ENCODE measurements around the gene DSTYK.
"Not testable (repeated sequence)": the region's sequence is repeated elsewhere in the genome, so short reads cannot be mapped to it uniquely, and the experiment has no call there.

Gene DSTYK

GRCh38 chr1:205183676-205184335 is 27.7 kb downstream of the DSTYK start:
- peak in 1 of 56 donors; percentile 16 for DNase-seq

GRCh38 chr1:205182930-205183329 is 28.6 kb downstream of the DSTYK start:
- DNase-seq: no peak

DNA sequence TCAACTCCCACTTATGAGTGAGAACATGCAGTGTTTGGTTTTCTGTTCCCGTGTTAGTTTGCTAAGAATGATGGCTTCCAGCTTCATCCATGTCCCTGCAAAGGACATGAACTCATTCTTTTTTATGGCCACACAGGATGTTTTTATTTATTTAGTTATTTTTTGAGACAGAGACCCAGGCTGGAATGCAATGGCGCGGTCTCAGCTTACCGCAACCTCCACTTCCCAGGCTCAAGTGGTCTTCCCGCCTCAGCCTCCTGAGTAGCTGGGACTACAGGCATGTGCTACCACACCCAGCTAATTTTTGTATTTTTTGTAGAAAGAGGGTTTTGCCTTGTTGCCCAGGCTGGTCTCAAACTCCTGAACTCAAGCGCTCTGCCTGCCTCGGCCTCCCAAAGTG is 31.2 kb downstream of the DSTYK start:
- DNase-seq: not testable (repeated sequence)

DNA sequence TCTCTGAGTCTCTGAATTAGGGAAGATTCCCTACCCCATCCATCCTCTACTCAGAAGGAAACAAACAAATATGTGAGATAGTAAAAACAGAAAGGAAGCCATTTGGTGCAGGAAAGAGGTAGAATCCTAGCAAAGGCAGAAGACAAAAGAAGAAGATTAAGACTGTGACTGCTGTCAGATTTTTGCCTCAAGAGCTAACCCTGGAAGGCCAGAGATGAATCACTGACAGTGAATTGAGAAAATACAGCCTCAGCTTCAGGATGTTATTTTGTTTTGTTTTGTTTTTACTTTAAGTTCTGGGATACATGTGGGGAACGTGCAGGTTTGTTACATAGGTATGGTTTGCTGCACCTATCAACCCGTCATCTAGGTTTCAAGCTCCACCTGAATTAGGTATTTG is 31.7 kb downstream of the DSTYK start:
- DNase-seq: no peak

- no peak for DNase-seq
Measured at GRCh38 chr1:205172729-205173366, 38.7 kb downstream of the DSTYK start.

GRCh38 chr1:205171369-205171768 is 40.1 kb downstream of the DSTYK start:
- no peak for DNase-seq

GRCh38 chr1:205170532-205171269 is 40.8 kb downstream of the DSTYK start:
- no peak for DNase-seq

DNA sequence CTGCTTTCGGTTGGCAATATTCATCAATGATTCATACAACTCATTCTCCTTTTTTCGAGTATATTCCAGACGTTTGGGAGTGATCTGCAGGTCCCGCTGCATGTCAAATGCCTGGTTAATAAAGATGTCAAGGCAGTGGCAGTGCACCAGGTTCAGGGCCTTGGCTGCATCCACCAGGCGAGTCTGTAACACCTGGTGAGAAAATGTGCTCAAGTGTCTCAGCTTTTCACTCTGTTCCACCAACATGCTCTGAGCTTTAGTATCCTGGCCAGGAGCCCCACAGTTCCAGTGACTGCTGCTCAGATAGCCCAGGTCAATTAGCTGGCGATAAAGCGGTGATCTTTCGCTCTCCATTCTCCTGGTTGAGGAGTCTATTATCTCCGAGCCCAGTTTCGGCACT is 42.3 kb downstream of the DSTYK start:
- no peak for DNase-seq

GRCh38 chr1:205168291-205168690 is 43.2 kb downstream of the DSTYK start:
- DNase-seq: no peak

- DNase-seq: no peak
Measured at GRCh38 chr1:205162301-205162700, 49.2 kb downstream of the DSTYK start.

DNA sequence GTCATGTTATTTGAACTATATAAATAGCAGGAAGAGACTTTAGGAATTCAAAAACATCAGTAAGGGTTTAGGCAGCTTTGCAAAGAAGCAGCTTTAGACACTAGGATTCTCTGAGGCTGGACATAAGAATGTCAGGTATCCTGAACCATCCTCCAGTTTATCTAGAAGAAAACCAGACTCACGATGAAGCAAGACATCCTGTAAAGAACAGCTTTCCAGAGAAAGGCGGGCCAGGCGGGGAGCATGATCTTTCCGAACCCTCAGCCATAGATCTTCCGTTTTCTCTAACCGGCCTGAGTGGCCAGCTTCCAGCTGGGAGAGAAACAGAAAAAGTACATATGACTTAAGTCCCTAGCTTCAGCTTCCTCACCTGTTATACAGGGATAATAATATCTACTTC is 50.4 kb downstream of the DSTYK start:
- no peak for DNase-seq

DNA sequence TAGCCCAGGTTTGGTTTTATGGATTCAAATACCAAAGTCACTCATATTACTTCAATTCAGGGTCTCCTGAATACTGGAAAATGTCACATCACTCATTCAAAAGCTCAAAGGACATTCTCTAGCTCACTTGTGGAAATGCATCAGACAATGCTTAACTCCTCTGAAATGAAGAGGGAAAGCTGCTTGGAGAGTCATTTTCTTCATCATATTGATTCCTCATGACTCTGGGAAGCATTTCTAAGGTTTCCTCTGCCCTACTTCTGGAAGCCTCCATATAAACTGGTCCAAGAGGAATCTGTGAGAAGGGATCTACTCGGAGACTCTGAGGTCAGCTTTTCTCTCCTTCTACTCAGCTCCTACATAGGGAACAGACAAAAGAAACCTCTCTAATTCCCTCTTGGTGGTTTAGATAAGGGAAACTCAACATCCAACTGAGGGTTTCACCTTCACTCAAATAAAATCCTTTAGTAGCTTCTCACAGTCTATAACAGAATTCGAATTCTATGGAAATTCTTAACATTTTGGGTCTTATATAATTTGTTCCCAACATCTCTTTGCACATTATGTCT is 53.4 kb downstream of the DSTYK start:
- no peak for DNase-seq

- not testable (repeated sequence) for DNase-seq
Measured at GRCh38 chr1:205155665-205156377, 55.7 kb downstream of the DSTYK start.

- no peak for DNase-seq
Measured at GRCh38 chr1:205152505-205152904, 59.0 kb downstream of the DSTYK start.

GRCh38 chr1:205150651-205151428 is 60.7 kb downstream of the DSTYK start:
- DNase-seq: no peak

- DNase-seq: no peak
Measured at GRCh38 chr1:205147191-205147835, 64.2 kb downstream of the DSTYK start.

DNA sequence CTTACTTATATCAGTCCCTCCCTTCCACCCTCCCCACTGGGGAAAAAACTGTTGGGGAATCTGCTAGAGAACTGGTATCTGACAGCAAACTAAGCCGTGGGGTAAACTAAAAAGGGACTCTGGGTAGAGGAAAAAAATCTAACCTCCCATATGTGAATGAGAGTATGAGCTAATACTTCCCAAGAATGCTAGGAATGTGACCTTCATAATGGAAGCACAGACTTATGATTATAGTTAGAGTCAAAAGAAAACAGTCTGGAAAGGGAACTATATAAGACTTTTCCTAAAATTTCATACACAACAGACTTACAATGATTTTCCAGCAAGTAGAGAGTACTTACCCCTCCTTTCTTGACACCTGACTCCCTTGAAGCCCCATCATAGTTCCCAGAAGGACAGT is 66.8 kb downstream of the DSTYK start:
- DNase-seq: no peak

GRCh38 chr1:205144046-205144720 is 67.3 kb downstream of the DSTYK start:
- no peak for DNase-seq

DNA sequence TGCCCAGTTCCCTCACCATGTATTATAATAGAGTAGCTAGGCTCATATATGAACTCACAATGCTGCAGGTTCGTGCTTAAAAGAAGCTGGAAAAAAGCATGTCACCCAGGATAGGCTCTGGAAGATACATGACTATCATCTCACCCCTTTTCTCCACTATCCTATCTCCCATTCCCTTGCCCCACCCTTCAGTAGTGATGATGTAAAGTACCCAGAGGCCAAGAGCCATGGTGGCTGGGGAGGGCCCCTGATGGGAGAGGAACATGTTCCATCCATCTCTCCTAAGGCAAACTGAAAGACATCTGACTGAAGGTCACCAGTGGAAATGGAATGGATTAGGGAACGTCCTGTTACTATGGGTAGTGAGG is 69.4 kb downstream of the DSTYK start:
- DNase-seq: no peak
